ENCODE results near the gene MED26.

Gene MED26

GRCh38 chr19:16590876-16591802, 36.9 kb downstream of the MED26 start:
- DNase-seq (ENCODE audit: low read depth in 2 of 2), result no peak

DNA sequence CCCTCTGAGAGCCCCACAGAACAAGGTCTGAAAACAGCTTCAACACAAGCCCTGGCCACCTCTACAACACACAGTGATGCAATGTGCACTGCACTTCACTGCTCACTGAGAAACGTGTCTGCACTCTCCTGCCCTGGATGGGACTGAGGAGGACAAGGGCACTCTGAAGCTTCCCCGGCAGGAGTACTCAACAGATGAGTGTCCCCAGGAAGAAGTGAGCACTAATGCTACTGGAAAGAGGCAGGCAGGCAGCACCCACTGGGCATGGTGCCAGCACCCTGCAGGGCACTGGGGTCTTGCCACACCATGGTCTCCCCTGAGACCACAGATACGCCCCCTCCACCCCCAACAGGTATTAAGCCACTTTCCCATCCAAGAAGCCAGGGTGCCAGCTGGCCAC, 38.1 kb downstream of the MED26 start:
- DNase-seq (ENCODE audit: low read depth in 2 of 2), result no peak

DNA sequence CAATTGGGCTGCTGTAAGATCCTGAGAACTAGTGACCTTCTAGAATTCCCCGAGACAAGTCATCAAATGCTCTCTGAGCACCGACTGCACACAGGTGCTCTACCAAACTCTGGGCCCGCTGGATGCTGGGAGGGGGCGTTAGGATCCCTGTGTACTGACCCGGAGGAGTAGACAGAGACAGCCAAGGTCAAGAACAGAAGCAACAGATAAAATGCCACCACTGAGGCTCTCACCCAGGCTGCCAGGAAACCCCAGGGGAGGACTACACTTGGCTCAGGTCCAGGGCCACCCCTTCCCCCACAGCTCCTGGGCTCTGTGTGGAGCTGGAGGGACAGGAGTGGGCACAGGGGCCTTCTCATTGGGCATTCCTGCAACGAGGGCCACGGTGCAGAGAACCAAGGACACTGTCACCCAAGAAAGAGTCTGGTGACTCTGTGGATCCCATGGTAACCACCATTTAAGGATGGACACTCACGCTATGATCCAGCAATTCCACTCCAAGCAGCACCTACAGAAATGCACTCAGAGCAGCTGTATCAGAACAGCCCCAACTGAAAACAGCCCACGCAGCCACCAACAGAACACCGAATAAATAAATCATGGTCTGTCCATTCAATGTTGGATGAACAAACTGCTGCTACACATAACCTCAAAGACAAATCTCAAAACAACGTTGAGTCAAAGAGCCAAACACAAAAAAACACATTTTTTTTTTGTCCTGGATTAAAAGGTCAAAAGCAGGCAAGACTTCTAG, 39.0 kb downstream of the MED26 start:
- no peak for DNase-seq (ENCODE audit: low read depth in 2 of 2)

DNA sequence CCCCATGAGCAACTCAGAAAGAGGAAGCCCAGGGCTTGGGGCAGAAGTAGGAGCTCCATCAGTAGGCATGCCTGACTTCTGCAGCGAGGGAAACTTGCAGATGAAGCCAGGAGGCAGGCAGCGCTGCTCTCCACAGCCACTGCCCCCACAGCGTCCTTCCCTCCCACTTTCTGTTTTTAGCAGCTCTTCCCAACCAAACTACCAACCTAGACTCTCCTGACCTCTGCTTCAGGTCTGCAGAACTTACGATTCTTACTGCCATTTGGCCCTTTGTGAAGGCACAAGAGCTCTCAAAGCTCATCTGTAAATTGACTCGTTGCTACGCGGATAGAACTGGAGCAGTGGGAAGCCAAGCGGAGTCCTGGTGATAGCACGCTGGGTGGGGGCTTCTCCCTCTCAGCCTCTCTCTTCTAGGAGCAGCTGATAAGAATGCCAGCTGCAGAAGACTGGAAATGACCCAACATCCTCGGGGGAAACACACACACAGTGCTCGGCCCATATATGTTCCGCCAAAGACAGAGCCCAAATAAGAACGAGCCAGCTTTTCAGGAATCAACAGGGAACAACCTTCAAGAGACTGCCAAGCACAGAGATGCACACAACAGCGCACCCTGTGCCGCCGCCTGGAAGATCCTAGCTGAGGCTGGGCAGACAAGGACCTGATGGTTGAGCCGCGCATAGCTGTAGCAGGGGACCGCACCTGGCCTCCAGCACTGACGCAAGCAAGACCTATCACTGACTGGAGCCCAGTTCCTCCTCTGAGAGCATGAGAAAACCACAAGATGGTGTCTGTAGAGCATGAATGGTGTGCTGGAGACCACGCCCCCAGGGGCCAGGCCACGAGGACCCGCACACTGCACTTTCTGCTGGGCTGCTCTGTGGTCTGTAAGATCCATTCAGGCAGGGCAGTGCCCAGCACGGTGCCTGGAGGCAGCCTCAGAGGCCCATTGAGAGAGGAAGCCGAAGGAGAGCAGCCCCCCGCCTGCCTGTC, 39.9 kb downstream of the MED26 start:
- DNase-seq (ENCODE audit: low read depth in 2 of 2), result peak in 1 of 2 donors; percentile 20

DNA sequence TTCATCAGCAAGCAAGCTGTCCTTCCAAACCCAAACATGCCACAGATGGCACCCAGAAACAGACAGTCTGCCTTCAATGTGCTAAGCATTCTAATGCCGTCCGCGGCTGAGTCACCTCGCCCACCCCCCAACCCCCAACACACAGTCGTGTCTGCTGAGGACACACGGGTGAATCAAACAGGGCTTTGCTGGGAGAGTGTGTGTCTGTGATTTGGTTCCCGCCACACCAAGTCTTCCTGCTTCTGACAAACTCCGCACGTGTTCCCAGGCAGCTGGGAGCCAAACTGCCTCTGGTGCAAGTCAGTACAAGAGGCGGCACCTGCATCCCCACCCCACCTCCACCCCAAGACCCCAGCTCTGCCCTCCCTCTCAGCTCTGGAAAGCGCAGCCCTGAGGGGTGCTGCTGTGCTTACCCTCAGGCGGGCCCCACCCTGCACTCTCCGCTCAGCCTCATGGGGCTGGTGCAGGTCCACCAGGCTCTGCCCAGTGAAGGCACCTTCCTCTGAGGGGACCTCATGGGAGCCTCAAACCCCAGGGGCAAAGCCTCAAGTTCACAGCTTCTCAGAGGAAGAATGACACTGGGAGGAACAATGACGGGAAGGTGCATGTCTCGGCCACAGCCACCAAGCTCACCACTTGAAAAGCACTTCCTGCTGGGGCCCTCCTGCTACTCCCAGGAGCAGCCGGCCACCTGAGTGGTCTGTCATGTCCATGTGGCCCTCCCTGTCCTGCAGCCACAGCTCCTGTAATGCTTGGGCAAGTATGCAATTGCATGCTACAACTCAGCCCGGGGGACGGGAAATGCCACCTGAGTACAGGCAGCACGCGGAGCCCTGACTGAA, 40.8 kb downstream of the MED26 start:
- peak; percentile 35 to 46 for DNase-seq (ENCODE audit: low read depth in 2 of 2)

GRCh38 chr19:16586477-16586871, 41.5 kb downstream of the MED26 start:
- DNase-seq (ENCODE audit: low read depth in 2 of 2), result no peak

DNA sequence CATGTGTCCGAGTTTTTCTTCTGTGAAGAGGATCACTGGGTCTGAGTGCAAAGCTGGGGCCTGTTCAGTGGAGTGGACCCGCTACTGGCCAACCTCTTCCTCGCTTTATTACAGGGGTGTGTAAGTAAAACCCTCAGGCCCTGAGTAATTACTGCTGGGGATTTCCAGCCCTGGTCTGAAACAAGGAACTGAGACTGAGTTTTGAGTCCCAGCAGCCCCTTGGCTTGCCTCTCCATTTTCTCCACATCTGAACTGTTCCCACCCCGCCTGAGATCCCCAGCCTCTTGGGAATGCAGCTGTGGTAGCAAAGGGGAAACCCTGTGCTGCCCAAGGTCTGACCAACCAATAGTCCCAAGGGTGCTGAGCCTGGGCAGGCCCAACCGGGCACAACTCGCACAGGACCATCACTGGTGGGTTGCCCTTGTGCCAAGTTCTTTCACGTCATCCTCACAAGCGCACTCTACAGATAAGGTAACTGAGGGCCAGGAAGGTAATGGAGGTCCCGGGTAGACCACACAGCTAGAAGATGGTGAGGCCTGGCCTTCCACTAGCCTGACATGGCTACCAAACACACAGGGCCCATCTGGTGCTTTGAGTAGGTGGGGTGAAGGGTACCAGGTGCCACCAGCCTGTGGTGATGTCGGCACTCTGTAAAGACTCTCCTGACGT, 42.1 kb downstream of the MED26 start:
- DNase-seq (ENCODE audit: low read depth in 2 of 2), result no peak

DNA sequence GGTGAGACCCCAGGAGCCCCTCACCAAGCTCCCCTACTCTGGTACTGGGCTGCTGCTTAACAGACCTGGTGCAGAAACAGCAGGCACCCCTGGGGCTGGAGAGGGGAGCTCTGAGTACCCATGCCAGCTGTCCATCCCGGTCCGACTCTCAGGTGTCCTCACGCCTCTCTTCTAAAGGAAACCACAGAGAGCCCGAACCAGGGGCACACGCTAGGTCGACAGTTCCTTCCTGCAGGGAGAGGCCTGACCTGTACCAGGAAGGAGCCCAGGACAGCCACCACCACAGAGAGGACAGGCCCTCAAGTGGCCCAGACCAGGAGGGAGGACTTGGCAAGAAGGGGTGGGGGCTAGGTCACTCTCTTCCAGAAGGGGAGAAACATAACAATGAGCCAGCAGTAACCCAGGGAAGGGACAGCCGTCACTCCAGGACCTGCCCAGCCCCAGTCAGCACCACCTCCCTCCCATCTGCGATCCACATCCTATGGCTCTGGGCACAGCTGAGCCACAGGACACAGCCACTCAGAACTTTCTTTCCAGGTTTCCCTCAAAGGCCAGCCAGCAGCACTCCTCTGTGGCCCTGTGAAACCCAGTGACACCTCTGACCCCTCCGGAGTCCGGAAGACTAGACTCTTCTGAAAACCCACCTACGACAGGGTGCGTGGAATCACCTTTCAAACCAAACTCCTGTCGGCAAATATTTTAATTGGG, 42.8 kb downstream of the MED26 start:
- DNase-seq (ENCODE audit: low read depth in 2 of 2), result no peak

DNA sequence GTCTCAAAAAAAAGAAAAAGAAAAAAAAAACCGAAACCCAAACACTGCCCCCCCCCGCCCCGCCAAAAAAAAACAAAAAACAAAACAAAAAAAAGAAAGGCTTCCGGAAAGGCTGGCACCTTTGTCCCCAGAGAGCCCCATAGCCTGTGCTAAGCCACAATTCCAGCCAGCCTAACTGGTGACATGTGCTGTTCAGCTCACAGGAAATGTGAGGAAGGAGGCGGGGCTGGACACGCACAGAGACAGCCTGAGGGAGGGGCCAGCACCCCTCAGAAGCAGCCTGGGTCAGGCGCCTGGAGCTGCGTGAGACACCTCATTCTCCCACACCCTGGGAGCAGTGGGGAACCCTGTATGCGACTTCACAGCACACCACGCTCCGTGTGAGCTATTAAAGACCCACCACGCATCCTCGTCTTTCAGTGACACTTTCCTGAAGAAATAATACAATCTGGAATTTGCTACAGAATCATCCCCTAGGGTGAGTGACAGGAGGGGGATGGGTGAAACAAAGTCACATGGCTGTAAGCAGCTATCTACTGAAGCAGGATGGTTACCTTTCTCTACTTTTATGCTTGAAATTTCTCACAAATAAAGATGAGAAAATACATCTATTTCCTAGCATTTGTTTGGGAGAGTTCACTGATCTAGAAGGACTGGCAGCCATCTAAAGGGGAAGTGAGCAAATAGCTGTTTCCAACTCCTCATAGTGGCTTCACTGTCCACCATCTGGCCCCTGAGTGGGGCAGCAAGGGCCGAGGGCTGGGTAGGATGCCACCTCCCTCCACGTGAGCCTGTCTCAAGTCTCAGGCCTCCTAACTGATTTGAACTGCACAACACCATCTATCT, 43.5 kb downstream of the MED26 start:
- peak; percentile 71 to 72 for DNase-seq (ENCODE audit: low read depth in 2 of 2)

DNA sequence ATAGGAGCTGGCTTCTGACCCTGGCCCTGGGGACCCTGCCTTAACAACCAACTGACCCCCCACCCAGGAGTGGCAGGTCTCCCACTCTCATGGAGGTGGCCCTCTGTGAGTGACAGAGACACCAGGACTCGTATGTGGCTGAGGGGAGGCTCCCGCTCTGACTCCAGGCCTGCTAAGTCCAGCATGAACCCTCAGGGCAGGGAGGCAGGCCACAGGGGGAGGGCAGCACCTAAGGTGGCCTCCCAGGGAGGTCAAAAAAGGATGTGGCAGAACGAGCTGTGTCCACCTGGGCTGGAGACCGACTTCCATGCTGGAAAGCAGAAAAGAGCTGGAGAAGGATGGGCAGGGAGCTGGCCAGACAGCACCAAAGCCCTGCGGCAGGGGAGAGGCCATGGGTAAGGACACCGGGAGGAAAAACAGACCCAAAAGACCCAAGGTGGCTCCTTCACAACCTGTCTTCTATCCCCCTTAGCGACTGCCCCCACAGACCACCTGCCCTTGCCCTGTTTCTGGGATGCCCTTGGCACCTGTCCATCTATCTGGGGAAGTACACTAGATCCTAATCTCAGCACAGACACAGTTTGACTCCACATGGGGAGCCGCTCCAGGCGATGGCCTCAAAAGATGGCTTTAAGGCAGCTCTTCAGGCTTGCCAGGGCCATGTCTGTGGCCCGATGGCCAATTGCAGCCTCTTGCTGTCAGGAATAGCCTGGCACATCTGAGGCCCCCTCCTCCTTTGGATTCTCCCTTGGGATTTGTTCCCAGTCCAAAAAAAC, 45.3 kb downstream of the MED26 start:
- no peak for DNase-seq (ENCODE audit: low read depth in 2 of 2)

GRCh38 chr19:16581971-16582343, 46.0 kb downstream of the MED26 start:
- no peak for DNase-seq (ENCODE audit: low read depth in 2 of 2)

DNA sequence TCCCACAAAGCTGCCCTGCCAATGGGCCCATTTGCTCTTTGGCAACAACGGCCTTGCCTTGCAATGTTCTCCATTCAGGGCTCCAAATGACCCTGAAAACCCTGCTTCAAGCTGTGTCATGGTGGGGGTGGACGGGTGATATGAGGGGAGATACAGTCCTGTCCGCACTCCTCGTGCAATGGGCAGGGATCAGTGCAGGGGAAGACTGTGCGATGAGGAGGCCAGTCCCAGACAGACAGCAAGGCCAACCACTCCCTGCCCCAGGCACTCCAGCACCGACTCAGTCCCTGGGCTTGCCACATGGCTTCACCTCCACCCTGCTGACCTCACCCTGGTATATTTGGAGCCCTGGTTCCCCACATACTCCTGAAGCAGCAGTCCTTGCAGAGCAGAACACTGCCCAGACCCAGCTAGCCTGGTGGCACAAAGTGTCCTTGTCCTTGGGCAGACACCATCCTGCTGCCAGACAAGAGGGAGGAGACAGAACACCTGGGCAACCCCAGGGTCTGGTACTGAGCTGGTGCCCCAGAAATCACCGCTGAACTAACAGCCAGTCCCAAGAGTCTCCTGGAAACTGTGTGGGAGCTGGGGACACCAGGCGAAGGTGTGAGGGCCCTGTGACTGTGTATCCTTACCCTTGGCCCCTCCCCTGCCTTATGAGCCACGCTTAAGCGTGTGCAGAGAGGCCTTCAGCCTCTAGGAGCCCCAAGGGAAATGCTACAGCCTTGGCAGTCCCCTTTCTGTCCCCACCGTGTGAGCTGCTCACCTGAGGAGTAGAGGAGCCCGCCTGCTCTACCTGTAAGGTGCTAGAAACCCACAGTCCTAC, 46.6 kb downstream of the MED26 start:
- DNase-seq (ENCODE audit: low read depth in 2 of 2), result no peak

DNA sequence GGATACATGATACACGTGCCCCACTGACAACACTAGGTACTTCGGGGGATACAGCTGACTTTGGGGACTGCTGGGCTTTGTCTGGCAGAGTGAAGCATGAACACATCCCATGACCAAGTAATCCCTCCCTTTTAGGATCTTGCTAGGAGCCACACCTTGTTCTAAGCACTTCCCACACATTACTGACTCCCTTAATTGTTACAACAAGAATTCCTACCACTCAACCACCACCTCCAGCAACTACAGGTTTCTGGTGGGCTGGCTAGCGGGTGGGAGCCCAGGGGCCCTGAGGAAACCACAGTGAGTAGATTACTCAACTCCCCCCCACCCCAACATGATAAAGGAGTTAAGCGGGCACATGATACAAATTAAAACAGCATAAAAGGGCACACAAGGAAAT, 48.6 kb downstream of the MED26 start:
- no peak for DNase-seq (ENCODE audit: low read depth in 2 of 2)

- no peak for DNase-seq (ENCODE audit: low read depth in 2 of 2)
These were observed 50.4 kb downstream of the MED26 start for GRCh38 chr19:16577531-16577985.

GRCh38 chr19:16576690-16577530, 51.1 kb downstream of the MED26 start:
- no peak for DNase-seq (ENCODE audit: low read depth in 2 of 2)
